HepG2 (cell line): ENCODE measurements around the gene ATG9A.

ENCODE experiments used
- DPF2 ChIP-seq: sonication (generic); formaldehyde crosslinking; IDR thresholded peaks from 2 replicates; pipeline ENCODE4 v1.4.0; 2020; ENCODE audit warnings: mild to moderate bottlenecking, low read depth, missing genetic modification reagents, borderline replicate concordance
- MTA1 ChIP-seq: sonication (generic); formaldehyde crosslinking; IDR thresholded peaks from 2 replicates; pipeline ENCODE4 v1.4.0; 2020; ENCODE audit warnings: missing genetic modification reagents, mild to moderate bottlenecking, borderline replicate concordance
- TMF1 ChIP-seq: sonication (generic); formaldehyde crosslinking; IDR thresholded peaks from 2 replicates; pipeline ENCODE4 v1.8.1; 2022; ENCODE audit warnings: low read depth, missing genetic modification reagents
- TP53 ChIP-seq: sonication (generic); formaldehyde crosslinking; conservative IDR thresholded peaks from 2 replicates; pipeline ENCODE4 v1.4.0; 2020; ENCODE audit warnings: missing genetic modification reagents
- ZNF350 ChIP-seq: sonication (generic); formaldehyde crosslinking; IDR thresholded peaks from 2 replicates; pipeline ENCODE4 v1.4.0; 2020; ENCODE audit warnings: mild to moderate bottlenecking, low read depth, missing genetic modification reagents, borderline replicate concordance
- ZNF562 ChIP-seq: sonication (generic); formaldehyde crosslinking; IDR thresholded peaks from 2 replicates; pipeline ENCODE4 v1.8.0; 2022; ENCODE audit warnings: missing genetic modification reagents, borderline replicate concordance

GRCh38 chr2:219278655-219279150 is 49.3 kb upstream of the ATG9A start:
- TF ChIP-seq TP53 = no peak
- no peak for TF ChIP-seq ZNF562 (CRISPR knock-in tag)
- TF ChIP-seq TMF1 = peak; percentile 4; the same call in 1 of the 2 replicates
- no peak for TF ChIP-seq DPF2 (CRISPR knock-in tag)
- TF ChIP-seq ZNF350 (CRISPR knock-in tag) = no peak
- TF ChIP-seq MTA1 (CRISPR knock-in tag) = no peak; the same call in 1 of the 2 replicates
